ENCODE results near the gene MYO15A.

Gene MYO15A

DNA sequence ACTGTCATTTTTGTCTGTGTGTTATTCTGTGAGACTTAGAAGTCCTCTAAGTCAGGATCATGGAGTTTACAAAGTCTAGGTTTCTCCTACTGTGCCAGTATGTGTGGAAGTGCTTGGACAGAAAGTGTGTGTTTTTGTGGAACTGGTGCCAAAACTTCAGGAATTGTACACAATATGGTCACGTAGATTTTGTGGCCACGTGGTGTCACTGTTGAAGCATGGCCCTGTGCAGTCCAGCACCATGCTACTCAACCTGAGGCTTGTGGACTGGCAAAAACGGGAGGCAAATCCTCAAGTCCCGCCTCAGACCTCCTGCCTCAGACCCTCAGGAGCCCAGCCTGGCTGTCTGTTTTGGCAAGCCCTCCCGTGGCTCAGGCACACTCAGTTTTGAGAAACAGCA is 58.3 kb downstream of the MYO15A start:
- TF ChIP-seq, protein P1, sequence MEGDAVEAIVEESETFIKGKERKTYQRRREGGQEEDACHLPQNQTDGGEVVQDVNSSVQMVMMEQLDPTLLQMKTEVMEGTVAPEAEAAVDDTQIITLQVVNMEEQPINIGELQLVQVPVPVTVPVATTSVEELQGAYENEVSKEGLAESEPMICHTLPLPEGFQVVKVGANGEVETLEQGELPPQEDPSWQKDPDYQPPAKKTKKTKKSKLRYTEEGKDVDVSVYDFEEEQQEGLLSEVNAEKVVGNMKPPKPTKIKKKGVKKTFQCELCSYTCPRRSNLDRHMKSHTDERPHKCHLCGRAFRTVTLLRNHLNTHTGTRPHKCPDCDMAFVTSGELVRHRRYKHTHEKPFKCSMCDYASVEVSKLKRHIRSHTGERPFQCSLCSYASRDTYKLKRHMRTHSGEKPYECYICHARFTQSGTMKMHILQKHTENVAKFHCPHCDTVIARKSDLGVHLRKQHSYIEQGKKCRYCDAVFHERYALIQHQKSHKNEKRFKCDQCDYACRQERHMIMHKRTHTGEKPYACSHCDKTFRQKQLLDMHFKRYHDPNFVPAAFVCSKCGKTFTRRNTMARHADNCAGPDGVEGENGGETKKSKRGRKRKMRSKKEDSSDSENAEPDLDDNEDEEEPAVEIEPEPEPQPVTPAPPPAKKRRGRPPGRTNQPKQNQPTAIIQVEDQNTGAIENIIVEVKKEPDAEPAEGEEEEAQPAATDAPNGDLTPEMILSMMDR (IDR thresholded peaks at IDR 0.05; ENCODE audit: low read depth, low read length) = peak; percentile 3
- DNase-seq (ENCODE audit: low read depth, low spot score) = no peak
- H3K4me3 ChIP-seq (ENCODE audit: low read depth, low read length) = no peak overlapping the region
- in situ Hi-C loops (cut with HindIII; ENCODE audit: low sequenced_read_pairs) = no loop called here

- in situ Hi-C loops (cut with HindIII; ENCODE audit: low sequenced_read_pairs) = no loop called here
- no peak for DNase-seq (ENCODE audit: low read depth, low spot score)
- TF ChIP-seq, protein P1 (IDR thresholded peaks at IDR 0.05; ENCODE audit: low read depth, low read length) = no peak
- H3K4me3 ChIP-seq (ENCODE audit: low read depth, low read length) = no peak overlapping the region
Observed at GRCh38 chr17:18167421-18167820, 58.9 kb downstream of the MYO15A start.

- no peak for DNase-seq (ENCODE audit: low read depth, low spot score)
- no peak overlapping the region for H3K4me3 ChIP-seq (ENCODE audit: low read depth, low read length)
- in situ Hi-C loops (cut with HindIII; ENCODE audit: low sequenced_read_pairs) = no loop called here
- TF ChIP-seq, protein P1 (IDR thresholded peaks at IDR 0.05; ENCODE audit: low read depth, low read length) = no peak
Observed at GRCh38 chr17:18172531-18173278, 64.1 kb downstream of the MYO15A start.

- no peak for DNase-seq (ENCODE audit: low read depth, low spot score)
- in situ Hi-C loops (cut with HindIII; ENCODE audit: low sequenced_read_pairs) = no loop called here
- no peak overlapping the region for H3K4me3 ChIP-seq (ENCODE audit: low read depth, low read length)
- TF ChIP-seq, protein P1 (IDR thresholded peaks at IDR 0.05; ENCODE audit: low read depth, low read length) = no peak
Observed at GRCh38 chr17:18173740-18174139, 65.2 kb downstream of the MYO15A start.

DNA sequence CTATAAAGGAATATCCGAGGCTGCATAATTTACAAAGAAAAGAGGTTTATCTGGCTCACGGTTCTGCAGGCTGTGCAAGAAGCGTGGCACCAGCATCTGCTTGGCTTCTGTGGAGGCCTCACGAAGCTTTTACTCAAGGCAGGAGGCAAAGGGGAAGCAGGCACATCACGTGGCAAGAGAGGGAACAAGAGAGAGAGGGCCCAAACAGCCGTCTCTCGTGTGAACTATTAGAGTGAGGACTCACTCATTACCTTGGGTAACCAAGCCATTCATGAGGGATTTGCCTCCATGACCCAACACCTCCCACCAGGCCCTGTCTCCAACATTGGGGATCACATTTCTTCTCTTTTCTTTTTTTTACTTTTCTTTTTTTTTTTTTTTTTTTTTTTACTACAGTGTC is 67.6 kb downstream of the MYO15A start:
- DNase-seq (ENCODE audit: low read depth, low spot score) = no peak
- in situ Hi-C loops (cut with HindIII; ENCODE audit: low sequenced_read_pairs) = no loop called here
- TF ChIP-seq, protein P1 (IDR thresholded peaks at IDR 0.05; ENCODE audit: low read depth, low read length) = no peak
- H3K4me3 ChIP-seq (ENCODE audit: low read depth, low read length) = no peak overlapping the region

GRCh38 chr17:18177133-18177532 is 68.6 kb downstream of the MYO15A start:
- in situ Hi-C loops (cut with HindIII; ENCODE audit: low sequenced_read_pairs) = no loop called here
- TF ChIP-seq, protein P1 (IDR thresholded peaks at IDR 0.05; ENCODE audit: low read depth, low read length) = no peak
- DNase-seq (ENCODE audit: low read depth, low spot score) = no peak

More at GRCh38 chr17:18177133-18177532, 68.6 kb downstream of the MYO15A start:
- no peak overlapping the region for H3K4me3 ChIP-seq (ENCODE audit: low read depth, low read length)

All from astrocyte of the spinal cord (primary cell).